ENCODE results near the gene KCNF1. TPM values are rescaled to one million over a fixed set of nuclear protein-coding genes. Genes with fewer than 3 reads are reported as not detected.

Gene KCNF1
- total and polyA plus RNA-seq, 2 of the 8 experiments (the other 6 are each of a cell fraction or from before 2014, with no cell fraction given) = 0.48 to 1.5 TPM

GRCh38 chr2:10963155-10963554, 51.4 kb downstream of the KCNF1 start (continued):
- no peak for TF ChIP-seq CHD7 (IDR thresholded peaks at IDR 0.05; ENCODE audit: insufficient replicate concordance, low read length)
